ENCODE measurements around the gene CBL.

The CBL gene

GRCh38 chr11:119335091-119335654 is 129.0 kb downstream of the CBL start:
- DNase-seq = no peak

- no peak for DNase-seq
Observed at GRCh38 chr11:119335655-119336543, 129.8 kb downstream of the CBL start.

DNA sequence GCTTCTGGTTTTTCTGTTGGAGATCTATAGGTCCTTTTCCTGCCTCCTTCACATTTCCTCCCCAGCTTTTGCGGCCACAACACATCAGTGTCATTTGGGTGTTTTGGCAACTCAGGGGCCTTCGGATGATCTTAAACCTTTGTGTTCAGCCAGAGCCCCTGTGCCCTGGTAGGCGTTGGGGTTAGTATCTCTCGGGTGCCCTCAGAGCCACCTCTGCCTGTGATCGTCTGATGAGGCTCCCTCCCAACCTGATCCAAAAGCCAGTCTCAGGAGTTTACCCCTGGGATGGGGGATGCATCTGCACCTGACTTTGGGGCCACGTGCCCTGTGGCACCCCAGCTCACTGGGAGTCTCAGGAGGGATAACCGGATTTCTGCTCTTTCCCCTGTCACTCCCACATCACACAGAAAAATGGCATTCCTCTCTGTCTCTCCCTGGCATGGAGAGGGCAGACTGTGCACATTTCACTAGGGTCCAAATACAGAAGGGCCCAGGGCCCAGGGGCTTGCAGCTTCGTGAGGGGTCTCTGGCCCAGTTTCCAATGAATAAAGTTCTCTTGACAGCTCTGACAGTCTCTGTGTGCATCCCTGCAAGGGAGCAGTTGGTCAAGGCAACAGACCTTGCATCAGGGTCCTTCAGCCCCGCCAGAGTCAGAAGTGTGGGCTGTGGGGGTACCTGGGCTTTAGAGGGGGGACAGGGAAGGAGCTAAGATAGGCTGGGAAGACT is 130.8 kb downstream of the CBL start:
- DNase-seq = no peak

- peak; percentile 95 for DNase-seq
Observed at GRCh38 chr11:119337581-119338317, 131.6 kb downstream of the CBL start.

DNA sequence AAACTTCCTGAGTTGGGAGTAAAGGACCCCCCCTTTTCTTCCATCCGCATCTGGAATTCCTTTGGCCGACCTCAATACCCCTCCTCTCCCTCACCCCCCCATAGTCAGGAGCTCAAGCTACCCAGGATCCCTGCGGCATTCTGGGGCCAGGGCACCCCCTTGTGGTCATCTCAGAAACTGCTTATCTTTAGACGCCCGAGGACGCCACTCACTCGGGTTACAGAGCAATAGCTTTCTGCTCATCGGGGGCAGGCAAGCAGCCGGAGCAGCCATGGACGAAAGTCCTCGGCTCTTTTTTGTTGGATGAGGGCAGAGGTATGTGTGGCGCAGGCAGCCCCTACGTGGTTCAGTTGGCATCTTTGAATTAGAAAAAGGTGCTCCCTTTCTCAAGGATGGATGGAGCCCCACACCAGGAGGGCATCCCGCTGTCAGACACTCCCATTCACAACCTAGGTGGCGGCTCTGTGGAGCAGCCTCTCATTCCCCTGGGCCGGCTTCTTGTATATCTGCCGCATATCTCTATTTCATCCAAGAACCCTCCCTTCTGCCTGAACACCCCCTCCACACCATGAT is 132.3 kb downstream of the CBL start:
- DNase-seq = no peak

DNA sequence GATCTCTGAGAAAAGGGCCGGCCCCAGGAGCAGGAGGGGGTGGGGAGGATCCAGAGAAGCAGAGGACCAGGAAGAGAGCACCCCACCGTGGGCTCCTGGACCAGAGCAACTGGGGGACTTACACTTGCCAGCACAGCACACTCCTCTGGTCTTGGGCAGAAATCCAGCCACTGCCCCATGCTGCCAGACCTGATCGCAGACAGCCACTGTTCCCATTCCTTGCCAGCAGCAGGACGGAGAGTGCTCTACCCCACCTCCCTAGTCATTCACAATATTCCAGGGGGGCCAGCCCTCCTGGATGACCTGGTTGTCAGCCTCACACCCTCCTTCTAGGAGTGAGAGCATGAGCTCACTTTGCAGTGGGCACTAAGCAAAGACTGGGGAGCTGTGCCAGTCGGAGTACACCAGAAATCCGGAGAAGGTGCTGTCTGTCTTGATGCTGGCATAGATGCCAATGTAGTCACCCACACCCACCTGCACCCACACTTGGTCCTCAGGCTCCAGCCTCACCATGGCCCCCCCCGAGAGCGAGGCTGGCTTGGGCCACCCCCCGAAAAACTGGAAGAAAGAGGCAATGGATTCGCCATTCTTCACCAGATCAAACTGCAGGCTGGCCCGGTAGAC is 132.9 kb downstream of the CBL start:
- no peak for DNase-seq

DNA sequence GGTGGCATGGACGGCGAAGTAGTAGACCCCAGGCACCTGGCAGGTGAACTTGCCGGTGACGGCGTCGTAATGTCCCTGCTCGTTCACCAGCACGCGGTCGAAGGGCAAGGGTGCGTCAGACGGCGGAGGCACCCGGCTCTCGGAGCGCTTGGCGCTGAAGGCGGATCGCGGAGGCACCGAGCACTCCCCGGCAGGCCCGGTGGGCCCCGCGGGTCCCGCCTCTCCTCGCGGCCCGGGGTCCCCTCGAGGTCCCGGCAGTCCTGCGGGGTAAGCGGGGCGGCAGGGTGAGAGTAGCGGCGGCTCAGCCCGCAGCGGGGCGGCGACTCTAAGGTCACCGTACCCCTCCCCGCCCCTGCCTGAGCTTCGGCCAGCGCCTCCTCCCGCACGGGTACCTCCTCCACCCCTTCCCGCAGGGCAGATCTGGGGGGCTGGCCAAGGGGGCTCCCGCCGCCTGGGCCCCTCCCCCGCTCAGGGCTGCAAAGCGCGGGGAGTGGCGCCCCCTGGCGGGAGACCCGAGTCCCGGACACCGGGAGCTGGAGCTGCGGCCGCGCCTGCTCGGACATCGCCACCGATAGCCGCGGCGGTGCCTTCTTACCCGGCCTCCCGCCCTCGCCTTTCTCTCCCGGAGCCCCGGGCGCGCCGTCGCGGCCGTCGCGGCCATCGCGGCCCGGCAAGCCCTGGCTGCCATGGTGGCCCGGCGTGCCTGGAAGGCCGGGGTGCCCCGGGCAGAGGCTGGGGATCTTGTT is 133.6 kb downstream of the CBL start:
- peak; percentile 43 for DNase-seq

GRCh38 chr11:119340335-119341221 is 134.4 kb downstream of the CBL start, which contains the start of gene C1QTNF5:
Gene C1QTNF5 (minus strand): TSS chr11:119340883. CDS start chr11:119340397, 486 bp downstream.
- peak; percentile 70 for DNase-seq

DNA sequence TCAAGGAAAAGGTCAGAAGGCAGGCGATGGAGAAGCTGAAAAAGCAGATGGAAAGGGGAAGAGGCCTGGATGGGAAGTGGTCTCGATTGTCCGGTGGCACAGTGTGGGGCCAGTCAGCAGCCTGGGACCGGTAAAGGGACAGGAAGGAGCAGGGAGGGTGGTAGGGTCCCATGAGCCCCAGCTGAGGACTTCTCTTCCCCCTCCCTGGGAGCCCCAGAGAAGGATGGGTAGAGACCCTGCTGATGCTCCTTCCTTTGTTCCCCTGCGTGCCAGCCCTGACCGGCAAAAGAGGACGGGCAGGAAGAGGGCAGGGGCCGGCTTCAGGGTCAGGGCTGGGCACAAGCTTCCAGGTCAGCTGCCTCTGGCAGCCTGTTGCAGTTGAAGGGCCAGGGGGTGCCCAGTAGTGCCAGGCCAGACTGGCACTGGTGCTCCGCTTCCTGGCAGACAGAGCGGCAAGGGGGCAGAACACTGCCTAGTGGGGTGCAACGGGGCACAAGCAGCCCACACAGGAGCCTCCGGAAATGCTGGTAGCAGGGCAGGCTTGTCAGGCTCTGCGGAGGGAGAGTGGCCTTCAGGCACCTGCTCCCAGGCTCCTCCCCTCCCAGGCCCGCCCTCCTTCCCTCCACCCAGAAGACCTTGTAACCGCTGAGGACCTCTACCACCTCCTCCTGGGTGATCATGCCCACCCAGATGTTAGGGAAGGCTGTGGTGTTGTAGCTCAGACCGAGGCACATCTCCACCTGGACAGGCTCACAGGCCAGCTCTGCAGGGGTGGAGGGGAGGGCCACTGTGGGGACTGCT is 135.3 kb downstream of the CBL start:
- no peak for DNase-seq

DNA sequence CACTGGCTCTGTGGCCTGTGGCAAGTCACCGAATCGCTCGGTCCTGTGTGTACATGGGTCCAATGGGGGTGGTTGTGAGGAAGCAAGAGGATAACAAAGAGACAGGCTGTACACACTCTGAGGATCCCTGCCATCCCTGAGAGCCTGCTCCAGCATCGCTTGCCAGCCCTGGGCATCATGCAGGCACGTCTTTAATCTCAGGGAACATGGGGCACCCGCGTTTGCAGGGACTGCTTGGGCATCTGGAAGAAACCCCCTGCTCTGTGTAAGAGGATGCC is 135.8 kb downstream of the CBL start:
- no peak for DNase-seq

DNA sequence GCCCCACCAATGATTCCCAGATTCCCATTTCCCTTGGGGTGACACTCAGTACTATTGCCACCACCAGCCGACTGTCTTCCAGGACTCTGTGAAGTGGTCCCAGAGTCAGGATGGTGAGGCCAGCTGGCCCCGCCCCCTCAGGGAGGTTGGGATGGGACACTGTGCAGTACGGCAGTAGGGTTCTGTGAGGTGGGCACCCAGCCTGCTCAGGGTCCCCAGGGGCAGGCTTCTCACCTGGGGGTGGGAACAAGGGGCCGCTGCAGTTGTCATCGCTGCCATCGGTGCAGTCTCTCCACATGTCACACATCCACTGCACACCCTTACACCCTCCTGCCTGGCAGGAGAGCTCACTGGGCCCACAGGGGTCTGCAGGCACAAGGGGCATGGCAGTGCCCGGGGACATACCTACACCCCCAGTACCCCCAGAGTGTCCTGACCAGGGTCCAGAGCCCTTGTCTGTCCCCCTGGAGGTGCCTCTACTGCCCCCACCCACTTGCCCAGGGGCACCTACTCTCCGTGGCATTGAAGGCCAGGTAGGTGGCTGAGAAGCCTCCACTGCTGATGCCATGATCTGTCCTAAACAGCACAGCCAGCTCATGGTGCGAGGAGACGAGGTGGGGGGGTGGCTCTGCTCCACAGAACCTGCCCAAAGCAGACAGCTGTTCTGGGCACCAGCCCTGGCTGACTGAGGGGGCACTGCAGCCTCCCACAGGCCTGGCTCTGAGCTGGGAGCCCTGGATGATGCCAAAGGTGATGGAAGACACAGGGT is 136.4 kb downstream of the CBL start:
- DNase-seq = no peak

GRCh38 chr11:119343726-119344125 is 137.6 kb downstream of the CBL start:
- no peak for DNase-seq

DNA sequence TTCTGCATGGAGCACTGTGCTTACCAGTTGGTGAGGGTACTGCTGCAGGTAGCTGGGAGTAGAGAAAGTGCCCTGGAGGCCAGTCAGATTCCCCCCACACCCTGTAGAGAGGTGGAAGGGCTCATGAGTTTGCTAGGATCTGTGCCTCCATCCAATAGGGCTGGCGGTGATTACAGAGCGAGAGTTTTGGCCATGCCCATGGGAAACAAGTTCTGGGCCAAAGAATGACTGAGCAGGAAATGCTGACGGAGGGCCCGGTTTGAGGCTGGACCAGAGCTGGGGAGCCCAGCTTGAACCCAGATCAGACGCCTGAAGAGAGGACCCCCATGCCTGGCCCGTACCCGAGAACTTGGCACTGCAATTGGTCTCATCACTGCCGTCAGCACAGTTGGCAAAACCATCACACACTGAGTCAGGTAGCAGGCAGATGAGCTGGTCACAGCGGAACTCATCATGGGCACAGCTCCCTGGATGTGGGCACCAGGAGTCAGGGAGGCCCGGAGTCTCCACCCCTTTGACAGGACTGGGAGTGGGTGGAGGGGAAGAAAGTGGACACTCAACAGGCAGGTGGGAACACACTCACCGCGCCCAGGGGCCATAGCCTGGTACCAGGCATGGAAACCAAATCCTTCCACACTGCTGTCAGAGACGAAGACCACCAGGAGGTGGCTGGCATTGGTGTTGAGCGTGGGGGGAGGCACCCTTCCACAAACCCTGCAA is 138.3 kb downstream of the CBL start:
- DNase-seq = no peak

DNA sequence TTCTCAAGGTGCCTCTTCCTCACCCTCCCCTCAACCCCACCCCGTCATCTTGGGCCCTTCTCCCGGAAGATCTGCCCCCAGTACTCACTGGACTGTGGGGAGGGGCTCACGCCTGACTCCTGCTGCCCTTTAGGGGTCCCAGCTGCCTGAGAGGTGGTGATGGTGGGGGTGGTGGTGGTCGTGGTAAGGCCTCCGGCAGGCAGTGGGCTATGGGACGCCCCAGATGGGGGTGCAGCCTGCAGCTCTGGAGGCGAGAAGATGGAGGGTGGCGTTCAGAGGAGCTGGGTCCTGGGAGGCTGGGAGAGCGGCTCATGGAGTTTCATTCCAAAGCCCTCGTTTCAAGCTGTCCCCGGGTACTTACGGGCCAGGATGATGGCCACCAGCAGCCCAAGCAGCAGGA is 139.5 kb downstream of the CBL start:
- no peak for DNase-seq

DNA sequence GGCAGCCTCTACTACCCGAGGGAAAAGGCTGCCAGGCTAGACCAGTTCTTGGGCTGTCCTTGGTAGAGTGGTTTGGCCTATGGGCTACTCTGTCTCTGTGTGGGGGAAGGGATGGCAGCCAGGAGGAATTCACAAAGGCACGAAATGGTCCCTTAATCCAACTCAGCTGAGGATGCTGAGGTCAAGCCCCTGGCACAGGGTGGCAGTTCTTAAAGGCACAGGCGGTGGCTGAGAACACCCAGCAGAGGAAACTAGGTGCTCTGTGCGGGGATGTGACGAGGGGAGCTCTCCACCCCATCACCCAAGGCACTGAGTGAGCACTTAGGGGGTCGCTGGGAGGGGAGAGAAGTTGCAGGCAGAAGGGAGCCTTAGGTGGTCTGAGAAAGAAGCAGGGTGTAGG is 140.5 kb downstream of the CBL start, which contains the start of gene MFRP:
MFRP (minus strand) TSS at position 101 of the 400 bp plus-strand sequence. CDS start 192 bp downstream, outside the sequence.
- DNase-seq = no peak

DNA sequence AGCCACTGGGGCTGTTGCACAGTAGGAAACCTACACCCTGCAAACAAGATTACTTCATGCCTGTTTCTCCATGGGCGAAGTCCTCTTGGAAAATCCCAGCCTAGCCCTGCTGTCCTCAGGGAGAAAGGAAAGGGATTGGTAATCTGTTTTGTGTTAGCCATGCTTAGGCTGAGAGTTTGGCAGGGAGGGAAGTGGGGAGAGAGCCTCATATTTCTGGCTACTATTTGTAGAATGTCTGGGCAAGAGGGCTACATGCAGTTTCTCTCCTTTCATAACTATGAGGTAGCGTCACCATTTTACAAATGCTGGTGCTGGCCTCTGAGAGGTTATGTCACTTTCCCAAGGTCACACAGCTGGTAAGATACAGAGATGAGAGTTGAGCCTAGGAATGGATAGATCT is 141.1 kb downstream of the CBL start:
- DNase-seq = peak; percentile 54

GRCh38 chr11:119347940-119348605 is 141.9 kb downstream of the CBL start:
- no peak for DNase-seq

GRCh38 chr11:119350302-119350701 is 144.2 kb downstream of the CBL start:
- DNase-seq = no peak
